Colonic mucosa (tissue), 4 donors: Measurements from ENCODE around the gene FAM13A. TPM values are rescaled to one million over a fixed set of nuclear protein-coding genes. Genes with fewer than 3 reads are reported as not detected.
A peak's percentile ranks its signal among the peaks of the same experiment; 100 is the strongest.

Experiments used
- DNase-seq: peaks from one replicate; pipeline ENCODE4 v3.0.0-alpha.2; 2020
- H3K27ac ChIP-seq: fragments of 200-600 bp; one replicate; pipeline ENCODE4 v1.8.0; 2021
- H3K27me3 ChIP-seq: fragments of 200-600 bp; one replicate; pipeline ENCODE4 v1.8.0; 2021
- H3K36me3 ChIP-seq: fragments of 200-600 bp; one replicate; pipeline ENCODE4 v1.8.0; 2021
- H3K4me1 ChIP-seq: fragments of 200-600 bp; one replicate; pipeline ENCODE4 v1.8.0; 2021; ENCODE audit warnings: mild to moderate bottlenecking
- H3K4me3 ChIP-seq: fragments of 200-600 bp; one replicate; pipeline ENCODE4 v1.8.0; 2021
- H3K9ac ChIP-seq, 2 donors: one replicate each; pipeline ENCODE4 v1.7.0; 2013; ENCODE audit warnings: control low read depth in 2 of 2, low read depth in 2 of 2, low read length in 2 of 2
- H3K9me3 ChIP-seq: fragments of 200-600 bp; one replicate; pipeline ENCODE4 v1.8.0; 2021
- intact Hi-C: fragments of 100-400 bp; cut with DNase I; formaldehyde crosslinking; loops from one replicate; pipeline ENCODE4 v1.14.1; 2022
- total RNA-seq, 2 donors: library from RNA; stranded (reverse); fragmentation: NEBNext Ultra II Directional in 1 of 2; extraction: Animal tissue kit (Norgen Biotek cat#: 25700) in 1 of 2; gene quantifications; one replicate each; pipeline ENCODE4 v1.2.1, GENCODE V29; 2021
- TF ChIP-seq, protein P1 (sequence below): fragments of 200-600 bp; IDR thresholded peaks from one replicate; pipeline ENCODE4 v1.8.0; 2022; ENCODE audit warnings: antibody characterized with exemption, mild to moderate bottlenecking
- donor health status: healthy.
- donor health status: DM: no; HTN: no; CAD: no.
- donor health status: DM: no; HTN: no; CAD: no.

The FAM13A gene
- total RNA-seq, 2 donors from 2014 or later = 34.0 to 248 TPM

- no peak for DNase-seq
- no peak overlapping the region for H3K27ac ChIP-seq
- H3K36me3 ChIP-seq = no peaks in the 10 kb centered on the region
Observed at GRCh38 chr4:88969271-88969670, 87.7 kb downstream of the FAM13A start.

DNA sequence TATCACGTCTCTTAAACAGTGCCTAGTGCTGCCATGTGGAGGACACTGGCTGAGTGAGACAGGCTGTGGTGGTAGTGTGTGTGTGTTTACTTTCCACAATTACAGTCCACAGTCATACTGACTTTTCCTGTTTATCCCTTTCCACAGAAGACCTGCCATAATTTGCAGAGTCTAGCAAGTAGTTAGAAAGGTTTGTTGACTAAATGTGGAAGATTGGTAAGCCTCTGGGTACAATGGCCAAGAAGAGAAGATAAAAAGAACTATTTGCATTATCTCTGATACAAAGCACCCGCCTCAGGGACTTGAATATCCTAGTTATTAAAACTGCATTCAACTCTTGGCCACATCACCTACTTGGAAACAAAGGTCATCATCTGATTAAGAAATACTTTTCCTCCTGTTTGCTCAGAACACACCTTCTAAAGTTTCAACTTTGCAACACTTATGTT lies 89.1 kb downstream of the FAM13A start:
- TF ChIP-seq, protein P1, sequence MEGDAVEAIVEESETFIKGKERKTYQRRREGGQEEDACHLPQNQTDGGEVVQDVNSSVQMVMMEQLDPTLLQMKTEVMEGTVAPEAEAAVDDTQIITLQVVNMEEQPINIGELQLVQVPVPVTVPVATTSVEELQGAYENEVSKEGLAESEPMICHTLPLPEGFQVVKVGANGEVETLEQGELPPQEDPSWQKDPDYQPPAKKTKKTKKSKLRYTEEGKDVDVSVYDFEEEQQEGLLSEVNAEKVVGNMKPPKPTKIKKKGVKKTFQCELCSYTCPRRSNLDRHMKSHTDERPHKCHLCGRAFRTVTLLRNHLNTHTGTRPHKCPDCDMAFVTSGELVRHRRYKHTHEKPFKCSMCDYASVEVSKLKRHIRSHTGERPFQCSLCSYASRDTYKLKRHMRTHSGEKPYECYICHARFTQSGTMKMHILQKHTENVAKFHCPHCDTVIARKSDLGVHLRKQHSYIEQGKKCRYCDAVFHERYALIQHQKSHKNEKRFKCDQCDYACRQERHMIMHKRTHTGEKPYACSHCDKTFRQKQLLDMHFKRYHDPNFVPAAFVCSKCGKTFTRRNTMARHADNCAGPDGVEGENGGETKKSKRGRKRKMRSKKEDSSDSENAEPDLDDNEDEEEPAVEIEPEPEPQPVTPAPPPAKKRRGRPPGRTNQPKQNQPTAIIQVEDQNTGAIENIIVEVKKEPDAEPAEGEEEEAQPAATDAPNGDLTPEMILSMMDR = no peak
- no peaks in the 10 kb centered on the region for H3K4me1 ChIP-seq
- H3K36me3 ChIP-seq = no peaks in the 10 kb centered on the region
- no peaks in the 10 kb centered on the region for H3K9me3 ChIP-seq
- DNase-seq = no peak
- peak overlapping the region; percentile 20 for H3K27ac ChIP-seq
- intact Hi-C loops = no loop called here
- no peaks in the 10 kb centered on the region for H3K27me3 ChIP-seq
- no peak overlapping the region for H3K9ac ChIP-seq
- no peak overlapping the region for H3K4me3 ChIP-seq

More at GRCh38 chr4:88969271-88969670, 87.7 kb downstream of the FAM13A start:
- no peaks in the 10 kb centered on the region for H3K27me3 ChIP-seq
- TF ChIP-seq, protein P1 = no peak
- no peak overlapping the region for H3K4me3 ChIP-seq
- no peak overlapping the region for H3K9ac ChIP-seq
- no peaks in the 10 kb centered on the region for H3K4me1 ChIP-seq
- intact Hi-C loops = no loop called here
- H3K9me3 ChIP-seq = no peaks in the 10 kb centered on the region

GRCh38 chr4:88965053-88965452 lies 91.9 kb downstream of the FAM13A start:
- no peaks in the 10 kb centered on the region for H3K36me3 ChIP-seq
- no peaks in the 10 kb centered on the region for H3K4me1 ChIP-seq
- H3K4me3 ChIP-seq = no peak overlapping the region
- H3K27ac ChIP-seq = no peak overlapping the region
- no peak overlapping the region for H3K9ac ChIP-seq
- TF ChIP-seq, protein P1 = no peak
- no peaks in the 10 kb centered on the region for H3K27me3 ChIP-seq
- DNase-seq = no peak
- intact Hi-C loops = no loop called here
- no peaks in the 10 kb centered on the region for H3K9me3 ChIP-seq

DNA sequence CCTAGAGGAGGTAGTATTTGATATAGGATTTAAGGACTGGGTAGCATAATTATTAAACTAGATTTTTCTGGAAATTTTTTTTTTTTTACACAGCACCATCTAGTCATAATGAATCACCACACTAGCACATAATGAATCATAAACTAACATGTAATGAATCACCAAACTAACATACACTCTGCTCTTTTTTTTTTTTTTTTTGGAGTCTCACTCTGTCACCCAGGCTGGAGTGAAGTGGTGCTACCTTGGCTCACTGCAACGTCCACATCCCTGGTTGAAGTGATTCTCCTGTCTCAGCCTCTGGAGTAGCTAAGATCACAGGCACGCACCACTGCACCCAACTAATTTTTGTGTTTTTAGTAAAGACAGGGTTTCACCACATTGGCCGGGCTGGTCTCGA lies 92.5 kb downstream of the FAM13A start:
- TF ChIP-seq, protein P1 = no peak

GRCh38 chr4:88963817-88964216 lies 93.2 kb downstream of the FAM13A start:
- Histone ChIP-seq H3K36me3 (no peaks in the 10 kb centered on the region), H3K9me3 (no peaks in the 10 kb centered on the region), H3K4me1 (no peaks in the 10 kb centered on the region), H3K27me3 (no peaks in the 10 kb centered on the region), H3K4me3 (no peak overlapping the region), H3K9ac (no peak overlapping the region), H3K27ac (no peak overlapping the region)
- DNase-seq = no peak
- TF ChIP-seq, protein P1 = no peak
- intact Hi-C loops = no loop called here

More for the DNA sequence above, 92.5 kb downstream of the FAM13A start:
- H3K36me3 ChIP-seq = no peaks in the 10 kb centered on the region
- no peak overlapping the region for H3K27ac ChIP-seq
- H3K4me1 ChIP-seq = no peaks in the 10 kb centered on the region
- H3K9ac ChIP-seq = no peak overlapping the region
- no peak for DNase-seq
- no peaks in the 10 kb centered on the region for H3K27me3 ChIP-seq
- H3K9me3 ChIP-seq = no peaks in the 10 kb centered on the region
- intact Hi-C loops = no loop called here
- no peak overlapping the region for H3K4me3 ChIP-seq

GRCh38 chr4:88962396-88962795 lies 94.6 kb downstream of the FAM13A start:
- Histone ChIP-seq H3K36me3 (no peaks in the 10 kb centered on the region), H3K27ac (no peak overlapping the region), H3K4me1 (no peaks in the 10 kb centered on the region), H3K4me3 (no peak overlapping the region), H3K9ac (no peak overlapping the region), H3K27me3 (no peaks in the 10 kb centered on the region), H3K9me3 (no peaks in the 10 kb centered on the region)
- TF ChIP-seq, protein P1 = no peak
- DNase-seq = no peak
- intact Hi-C loops = no loop called here
